Measurements from ENCODE around the gene FHIT.

Gene FHIT

DNA sequence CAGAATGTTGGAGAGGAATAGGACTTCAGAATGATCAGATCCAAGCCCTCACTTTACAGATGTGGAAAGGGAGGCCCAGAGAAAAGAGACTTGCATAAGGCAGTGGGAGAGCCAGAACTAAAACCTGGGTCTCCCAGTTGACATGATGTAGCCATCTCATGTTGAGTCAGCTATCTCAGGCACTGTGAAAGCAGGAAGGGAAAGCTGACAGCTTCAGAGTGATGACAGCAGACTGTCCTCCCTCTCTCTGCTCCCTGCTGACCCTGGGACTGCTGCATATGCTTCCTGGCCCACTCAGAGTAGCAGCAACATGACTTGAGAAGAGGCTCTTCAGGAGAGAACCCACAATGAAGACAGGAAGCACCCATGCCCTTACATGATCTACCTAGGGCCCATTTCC is 14.7 kb downstream of the FHIT start:
- H3K4me3 ChIP-seq (ENCODE audit: control insufficient read depth, low read depth, low read length) = no peak overlapping the region
- TF ChIP-seq, protein P1, sequence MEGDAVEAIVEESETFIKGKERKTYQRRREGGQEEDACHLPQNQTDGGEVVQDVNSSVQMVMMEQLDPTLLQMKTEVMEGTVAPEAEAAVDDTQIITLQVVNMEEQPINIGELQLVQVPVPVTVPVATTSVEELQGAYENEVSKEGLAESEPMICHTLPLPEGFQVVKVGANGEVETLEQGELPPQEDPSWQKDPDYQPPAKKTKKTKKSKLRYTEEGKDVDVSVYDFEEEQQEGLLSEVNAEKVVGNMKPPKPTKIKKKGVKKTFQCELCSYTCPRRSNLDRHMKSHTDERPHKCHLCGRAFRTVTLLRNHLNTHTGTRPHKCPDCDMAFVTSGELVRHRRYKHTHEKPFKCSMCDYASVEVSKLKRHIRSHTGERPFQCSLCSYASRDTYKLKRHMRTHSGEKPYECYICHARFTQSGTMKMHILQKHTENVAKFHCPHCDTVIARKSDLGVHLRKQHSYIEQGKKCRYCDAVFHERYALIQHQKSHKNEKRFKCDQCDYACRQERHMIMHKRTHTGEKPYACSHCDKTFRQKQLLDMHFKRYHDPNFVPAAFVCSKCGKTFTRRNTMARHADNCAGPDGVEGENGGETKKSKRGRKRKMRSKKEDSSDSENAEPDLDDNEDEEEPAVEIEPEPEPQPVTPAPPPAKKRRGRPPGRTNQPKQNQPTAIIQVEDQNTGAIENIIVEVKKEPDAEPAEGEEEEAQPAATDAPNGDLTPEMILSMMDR (IDR thresholded peaks at IDR 0.05; ENCODE audit: control insufficient read depth, insufficient read depth, low read depth, low read length, missing control alignments) = no peak
- no peak for DNase-seq (ENCODE audit: low read depth)

DNA sequence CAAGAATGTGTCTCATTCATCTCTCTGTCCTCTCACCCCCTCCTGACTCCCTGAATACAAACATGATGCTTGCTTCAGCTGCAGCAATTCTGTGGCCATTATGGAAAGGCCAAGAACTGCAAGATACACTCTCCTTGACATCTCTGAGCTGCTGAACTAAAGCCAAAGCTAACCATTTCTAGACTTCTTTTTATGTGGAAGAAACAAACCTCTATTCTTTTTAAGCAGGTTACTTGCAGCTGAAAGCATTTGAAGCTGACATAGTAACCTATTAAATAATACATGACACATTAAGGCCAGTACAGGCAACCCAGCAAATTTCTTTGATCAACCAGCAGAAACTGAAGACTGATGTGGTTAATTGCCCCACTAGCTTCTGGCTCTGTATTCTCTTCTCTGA is 17.5 kb downstream of the FHIT start:
- DNase-seq (ENCODE audit: low read depth) = no peak
- no peak overlapping the region for H3K4me3 ChIP-seq (ENCODE audit: control insufficient read depth, low read depth, low read length)
- TF ChIP-seq, protein P1 (IDR thresholded peaks at IDR 0.05; ENCODE audit: control insufficient read depth, insufficient read depth, low read depth, low read length, missing control alignments) = no peak

DNA sequence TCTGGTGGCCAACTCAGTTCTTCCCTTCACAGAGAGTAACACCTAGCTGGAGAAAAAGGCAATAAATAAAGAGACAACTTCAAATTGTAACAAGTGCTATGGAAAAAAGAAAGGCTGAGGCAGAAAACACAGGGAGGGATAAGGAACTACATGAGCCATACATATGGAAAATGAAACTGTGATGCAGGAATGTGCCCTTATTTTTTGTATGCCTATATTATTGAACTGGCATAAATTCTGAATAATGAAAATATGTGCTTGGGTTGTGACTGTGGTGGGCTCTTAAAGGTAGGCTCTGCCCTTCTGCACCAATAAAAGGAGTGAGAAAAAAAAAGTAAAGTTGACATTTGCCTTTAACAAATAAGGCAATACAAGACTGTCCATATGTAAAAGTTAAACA is 19.6 kb downstream of the FHIT start:
- DNase-seq (ENCODE audit: low read depth) = no peak
- no peak overlapping the region for H3K4me3 ChIP-seq (ENCODE audit: control insufficient read depth, low read depth, low read length)
- TF ChIP-seq, protein P1 (IDR thresholded peaks at IDR 0.05; ENCODE audit: control insufficient read depth, insufficient read depth, low read depth, low read length, missing control alignments) = no peak

DNA sequence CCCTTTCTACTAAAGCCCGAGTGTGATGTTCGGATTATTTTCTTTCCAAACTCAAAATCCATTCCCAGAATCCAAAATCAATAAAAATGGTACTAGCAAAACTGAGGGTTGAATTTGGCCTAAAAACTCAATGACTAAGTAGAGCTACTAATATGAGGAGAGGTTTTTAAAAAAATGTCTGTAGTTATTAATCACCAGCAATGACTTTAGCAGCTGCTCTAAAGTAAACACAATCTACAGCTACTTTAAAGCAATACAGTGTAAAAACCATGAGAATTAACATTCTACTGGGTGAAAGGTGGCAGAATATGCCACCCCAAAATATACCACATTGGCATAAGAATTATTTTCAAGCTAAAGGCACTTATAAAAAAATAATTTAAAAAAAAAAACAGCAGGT is 23.5 kb downstream of the FHIT start:
- TF ChIP-seq, protein P1 (IDR thresholded peaks at IDR 0.05; ENCODE audit: control insufficient read depth, insufficient read depth, low read depth, low read length, missing control alignments) = no peak
- H3K4me3 ChIP-seq (ENCODE audit: control insufficient read depth, low read depth, low read length) = no peak overlapping the region
- DNase-seq (ENCODE audit: low read depth) = no peak

DNA sequence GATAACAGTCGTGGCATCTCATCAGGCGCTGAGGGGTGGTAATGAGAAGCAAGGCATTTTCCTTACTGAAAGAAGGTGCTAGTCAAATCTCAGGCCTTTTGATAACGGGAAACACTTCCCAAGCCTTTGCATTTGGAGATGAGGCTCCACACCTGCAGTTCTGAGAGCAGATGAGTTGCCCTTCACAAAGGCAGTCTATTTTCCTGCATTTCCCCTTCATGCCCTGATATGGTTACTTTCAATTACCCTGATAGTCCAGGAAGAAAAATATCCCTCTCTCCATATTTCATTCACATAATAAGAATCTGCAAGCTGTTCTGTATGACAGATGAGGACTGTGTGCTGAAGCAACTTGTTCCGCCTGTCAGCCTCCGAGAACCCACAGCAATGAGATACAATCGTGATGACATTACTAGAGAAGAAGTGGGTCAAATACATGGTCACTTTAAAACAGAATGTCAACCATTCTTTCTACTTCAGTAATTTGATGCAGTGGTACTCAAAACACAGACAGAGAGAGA is 25.0 kb downstream of the FHIT start:
- TF ChIP-seq, protein P1 (IDR thresholded peaks at IDR 0.05; ENCODE audit: control insufficient read depth, insufficient read depth, low read depth, low read length, missing control alignments) = no peak
- H3K4me3 ChIP-seq (ENCODE audit: control insufficient read depth, low read depth, low read length) = no peak overlapping the region
- DNase-seq (ENCODE audit: low read depth) = no peak

DNA sequence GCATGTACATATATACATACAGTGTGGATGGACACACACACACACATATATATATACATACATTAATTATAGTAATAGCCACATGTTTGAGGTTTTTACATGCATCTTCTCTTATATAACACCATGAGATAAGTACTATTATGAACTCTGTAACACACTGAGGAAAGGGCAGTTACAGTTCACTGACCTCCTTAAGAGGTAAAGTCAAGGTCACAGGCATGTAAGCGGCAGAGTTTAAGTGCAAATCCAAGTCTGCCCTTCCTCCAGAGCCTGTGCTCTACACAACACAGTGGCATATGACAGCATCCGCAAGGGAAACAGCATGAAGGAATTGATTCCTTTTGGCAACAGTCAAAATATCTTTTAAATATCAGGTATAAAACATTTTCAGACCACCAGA is 26.4 kb downstream of the FHIT start:
- no peak overlapping the region for H3K4me3 ChIP-seq (ENCODE audit: control insufficient read depth, low read depth, low read length)
- TF ChIP-seq, protein P1 (IDR thresholded peaks at IDR 0.05; ENCODE audit: control insufficient read depth, insufficient read depth, low read depth, low read length, missing control alignments) = no peak
- no peak for DNase-seq (ENCODE audit: low read depth)

DNA sequence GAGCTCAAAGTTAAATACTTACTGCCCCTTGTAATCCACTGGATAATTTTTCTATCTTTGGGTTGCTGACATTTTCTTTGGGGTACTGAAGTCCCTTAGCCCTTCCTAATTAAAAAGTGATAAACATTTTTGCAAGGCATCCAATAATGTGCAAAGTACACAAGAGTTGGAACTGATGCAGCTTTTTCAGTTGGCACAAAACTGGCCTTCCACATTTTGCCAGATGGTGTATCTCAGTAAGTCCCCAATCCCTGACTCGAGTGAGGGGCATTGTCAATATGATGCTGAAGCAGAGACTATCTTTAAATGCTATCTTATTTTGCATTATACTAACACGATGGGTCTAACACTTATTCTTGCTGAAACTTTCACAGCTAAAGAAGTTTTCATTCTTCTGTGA is 27.8 kb downstream of the FHIT start:
- no peak for DNase-seq (ENCODE audit: low read depth)
- H3K4me3 ChIP-seq (ENCODE audit: control insufficient read depth, low read depth, low read length) = no peak overlapping the region
- TF ChIP-seq, protein P1 (IDR thresholded peaks at IDR 0.05; ENCODE audit: control insufficient read depth, insufficient read depth, low read depth, low read length, missing control alignments) = no peak

All from AG09309 (cell line).